ENCODE measurements around the gene CLMN. TPM values are rescaled to one million over a fixed set of nuclear protein-coding genes. Genes with fewer than 3 reads are reported as not detected.

The CLMN gene
- total and polyA plus RNA-seq, 2 donors: 0.71 to 1.9 TPM

DNA sequence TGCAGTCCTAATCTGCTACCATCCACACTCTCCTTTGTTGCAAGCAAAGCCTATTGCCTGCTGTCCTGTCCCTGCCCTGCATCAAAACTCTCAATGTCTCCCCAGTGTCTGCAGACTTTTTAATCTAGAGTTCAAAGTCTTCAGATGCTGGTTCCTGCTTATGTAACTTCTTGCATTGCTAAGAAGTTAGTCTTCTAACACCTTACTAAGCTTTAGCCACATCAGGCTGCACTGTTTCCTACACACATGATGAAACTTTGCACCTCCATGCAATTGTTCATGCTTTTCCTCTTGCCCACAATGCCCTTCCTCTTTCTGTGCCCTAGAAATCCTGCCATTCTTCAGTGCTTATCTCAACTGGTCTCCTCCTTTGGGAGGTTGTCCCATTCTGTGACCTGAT lies 146.2 kb downstream of the CLMN start:
- Histone ChIP-seq H3K27me3 (ENCODE audit: control insufficient read depth in 2 of 2, insufficient read depth in 1 of 2, low read length in 1 of 2) (no peaks in the 10 kb centered on the region), H3K9me3 (ENCODE audit: control insufficient read depth in 2 of 2, insufficient read depth in 1 of 2, low read length in 1 of 2) (no peaks in the 10 kb centered on the region), H3K4me3 (ENCODE audit: low read length in 2 of 2) (no peak overlapping the region), H3K27ac (ENCODE audit: low read depth in 1 of 2, low read length in 1 of 2) (no peak overlapping the region), H3K4me1 (ENCODE audit: control insufficient read depth in 2 of 2, insufficient read depth in 2 of 2, low read length in 2 of 2) (no peaks in the 10 kb centered on the region), H3K36me3 (ENCODE audit: control insufficient read depth in 2 of 2, insufficient read depth in 2 of 2, low read length in 1 of 2) (no peaks in the 10 kb centered on the region)
- DNase-seq (ENCODE audit: low read depth in 6 of 9, low spot score in 9 of 9): no peak

DNA sequence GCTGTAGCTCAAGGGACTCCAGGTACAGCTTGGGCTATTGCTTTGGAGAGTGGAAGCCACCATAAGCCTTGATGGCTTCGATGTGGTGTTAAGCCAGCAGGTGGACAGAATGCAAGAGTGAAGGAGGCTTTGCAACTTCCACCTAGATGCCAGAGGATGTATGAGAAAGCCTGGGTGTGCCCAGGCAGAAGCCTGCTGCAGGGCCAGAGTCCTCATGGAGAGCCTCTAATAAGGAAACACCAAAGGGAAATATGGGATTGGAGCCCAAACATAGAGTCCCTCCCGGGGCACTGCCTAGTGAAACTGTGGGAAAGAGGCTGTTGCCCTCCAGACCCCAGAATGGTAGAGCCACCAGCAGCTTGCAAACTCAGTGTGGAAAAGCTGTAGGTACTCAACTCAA lies 152.5 kb downstream of the CLMN start:
- H3K27me3 ChIP-seq (ENCODE audit: control insufficient read depth in 2 of 2, insufficient read depth in 1 of 2, low read length in 1 of 2): no peaks in the 10 kb centered on the region
- H3K27ac ChIP-seq (ENCODE audit: low read depth in 1 of 2, low read length in 1 of 2): no peak overlapping the region
- peaks cover 0 to 7% of the 10 kb centered on the region in 2 donors for H3K9me3 ChIP-seq (ENCODE audit: control insufficient read depth in 2 of 2, insufficient read depth in 1 of 2, low read length in 1 of 2)
- peaks cover 0 to 3% of the 10 kb centered on the region in 2 donors for H3K36me3 ChIP-seq (ENCODE audit: control insufficient read depth in 2 of 2, insufficient read depth in 2 of 2, low read length in 1 of 2)
- no peak for DNase-seq (ENCODE audit: low read depth in 6 of 9, low spot score in 9 of 9)
- no peaks in the 10 kb centered on the region for H3K4me1 ChIP-seq (ENCODE audit: control insufficient read depth in 2 of 2, insufficient read depth in 2 of 2, low read length in 2 of 2)
- H3K4me3 ChIP-seq (ENCODE audit: low read length in 2 of 2): no peak overlapping the region
- WGBS: 98% methylated on average over 2 of the region's 2 CpGs

DNA sequence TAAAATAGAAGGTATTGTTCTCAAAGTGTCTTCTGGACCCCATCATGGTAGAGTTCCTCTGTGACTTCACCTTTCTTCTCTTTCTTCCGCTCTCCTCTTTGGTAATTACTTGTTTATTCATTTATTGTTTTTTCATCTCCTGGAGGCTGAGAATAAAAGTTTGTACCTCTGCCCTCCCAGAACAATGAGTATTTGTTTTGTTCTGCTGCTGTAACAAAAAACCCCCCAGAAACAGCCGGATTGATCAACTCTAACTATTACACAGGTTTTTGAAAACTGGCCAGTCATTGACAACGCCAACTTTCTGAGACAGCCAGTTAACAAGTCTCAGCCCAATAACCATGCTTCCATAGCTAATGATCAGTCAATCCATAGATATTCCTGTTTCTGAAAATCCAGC lies 154.2 kb downstream of the CLMN start:
- H3K4me3 ChIP-seq (ENCODE audit: low read length in 2 of 2): no peak overlapping the region
- H3K9me3 ChIP-seq (ENCODE audit: control insufficient read depth in 2 of 2, insufficient read depth in 1 of 2, low read length in 1 of 2): peaks cover 0 to 7% of the 10 kb centered on the region in 2 donors
- WGBS: 97% methylated on average over 3 of the region's 3 CpGs

DNA sequence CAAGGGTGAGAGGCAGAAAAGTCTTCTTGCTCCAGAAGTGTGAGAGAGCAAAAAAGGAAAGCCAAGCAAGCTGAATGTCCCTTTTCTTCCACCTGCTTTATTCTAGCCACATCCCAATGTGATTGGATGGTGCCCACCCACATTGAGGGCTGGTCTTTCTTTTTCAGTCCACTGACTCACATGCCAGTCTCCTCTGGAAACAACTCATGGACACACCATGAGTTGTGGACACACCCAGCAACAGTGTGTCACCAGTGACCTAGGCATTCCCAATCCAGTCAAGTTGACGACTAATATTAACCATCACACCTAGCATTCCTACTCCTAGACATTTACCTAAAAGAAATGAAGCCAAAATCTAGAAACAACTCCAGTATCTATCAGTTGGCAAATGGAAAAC lies 155.2 kb downstream of the CLMN start:
- no peak overlapping the region for H3K4me3 ChIP-seq (ENCODE audit: low read length in 2 of 2)
- no peaks in the 10 kb centered on the region for H3K27me3 ChIP-seq (ENCODE audit: control insufficient read depth in 2 of 2, insufficient read depth in 1 of 2, low read length in 1 of 2)
- no peaks in the 10 kb centered on the region for H3K4me1 ChIP-seq (ENCODE audit: control insufficient read depth in 2 of 2, insufficient read depth in 2 of 2, low read length in 2 of 2)
- H3K36me3 ChIP-seq (ENCODE audit: control insufficient read depth in 2 of 2, insufficient read depth in 2 of 2, low read length in 1 of 2): peaks cover 0 to 3% of the 10 kb centered on the region in 2 donors
- H3K9me3 ChIP-seq (ENCODE audit: control insufficient read depth in 2 of 2, insufficient read depth in 1 of 2, low read length in 1 of 2): peaks cover 0 to 7% of the 10 kb centered on the region in 2 donors
- no peak overlapping the region for H3K27ac ChIP-seq (ENCODE audit: low read depth in 1 of 2, low read length in 1 of 2)
- DNase-seq (ENCODE audit: low read depth in 6 of 9, low spot score in 9 of 9): no peak
- WGBS: 95% methylated on average over 1 of the region's 1 CpG

More for the DNA sequence above, 154.2 kb downstream of the CLMN start:
- Histone ChIP-seq H3K36me3 (ENCODE audit: control insufficient read depth in 2 of 2, insufficient read depth in 2 of 2, low read length in 1 of 2) (peaks cover 0 to 3% of the 10 kb centered on the region in 2 donors), H3K27me3 (ENCODE audit: control insufficient read depth in 2 of 2, insufficient read depth in 1 of 2, low read length in 1 of 2) (no peaks in the 10 kb centered on the region), H3K27ac (ENCODE audit: low read depth in 1 of 2, low read length in 1 of 2) (no peak overlapping the region), H3K4me1 (ENCODE audit: control insufficient read depth in 2 of 2, insufficient read depth in 2 of 2, low read length in 2 of 2) (no peaks in the 10 kb centered on the region)
- DNase-seq (ENCODE audit: low read depth in 6 of 9, low spot score in 9 of 9): no peak

DNA sequence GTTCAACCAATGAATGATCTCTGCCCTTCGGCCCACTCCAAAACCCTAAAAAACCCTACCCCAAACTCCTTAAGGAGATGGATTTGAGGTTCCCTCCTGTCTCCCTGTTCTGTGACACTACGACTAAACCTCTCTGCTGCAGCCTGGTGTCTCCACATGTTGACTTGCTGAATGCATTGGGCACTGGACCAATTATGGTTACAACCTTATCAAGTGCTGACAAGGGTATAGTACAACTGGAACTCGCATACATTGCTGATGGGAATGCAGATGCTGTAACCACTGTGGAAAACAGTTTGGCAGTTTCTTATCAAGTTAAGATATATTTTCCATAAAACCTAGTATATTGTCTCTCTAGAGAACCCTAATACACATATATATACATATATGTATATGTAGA lies 156.0 kb downstream of the CLMN start:
- Histone ChIP-seq H3K9me3 (ENCODE audit: control insufficient read depth in 2 of 2, insufficient read depth in 1 of 2, low read length in 1 of 2) (peaks cover 0 to 7% of the 10 kb centered on the region in 2 donors), H3K36me3 (ENCODE audit: control insufficient read depth in 2 of 2, insufficient read depth in 2 of 2, low read length in 1 of 2) (peaks cover 0 to 3% of the 10 kb centered on the region in 2 donors), H3K27me3 (ENCODE audit: control insufficient read depth in 2 of 2, insufficient read depth in 1 of 2, low read length in 1 of 2) (no peaks in the 10 kb centered on the region), H3K27ac (ENCODE audit: low read depth in 1 of 2, low read length in 1 of 2) (no peak overlapping the region), H3K4me3 (ENCODE audit: low read length in 2 of 2) (no peak overlapping the region), H3K4me1 (ENCODE audit: control insufficient read depth in 2 of 2, insufficient read depth in 2 of 2, low read length in 2 of 2) (no peaks in the 10 kb centered on the region)
- 97% methylated on average over 3 of the region's 3 CpGs for WGBS
- DNase-seq (ENCODE audit: low read depth in 6 of 9, low spot score in 9 of 9): no peak

DNA sequence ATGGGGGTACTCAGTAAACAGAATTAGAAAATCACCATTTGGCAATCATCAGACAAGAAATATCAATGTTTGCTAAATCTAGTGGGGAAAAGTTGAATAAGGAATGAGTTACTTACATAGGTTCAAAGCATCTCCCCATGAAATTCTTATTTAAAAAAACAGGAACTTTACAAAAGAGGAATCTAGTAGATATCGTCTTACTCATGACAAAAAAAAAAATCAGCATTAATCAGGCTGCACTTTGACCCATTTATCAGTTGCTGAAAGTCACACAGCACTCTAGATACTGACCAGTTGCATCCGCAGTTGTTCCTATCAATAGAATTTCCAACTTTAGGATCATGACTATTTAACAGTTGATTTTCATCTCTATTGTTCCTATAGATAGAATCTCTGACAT lies 156.6 kb downstream of the CLMN start:
- peaks cover 0 to 3% of the 10 kb centered on the region in 2 donors for H3K36me3 ChIP-seq (ENCODE audit: control insufficient read depth in 2 of 2, insufficient read depth in 2 of 2, low read length in 1 of 2)
- peaks cover 1 to 4% of the 10 kb centered on the region in 2 donors for H3K4me1 ChIP-seq (ENCODE audit: control insufficient read depth in 2 of 2, insufficient read depth in 2 of 2, low read length in 2 of 2)
- 81% methylated on average over 2 of the region's 2 CpGs for WGBS
- no peaks in the 10 kb centered on the region for H3K27me3 ChIP-seq (ENCODE audit: control insufficient read depth in 2 of 2, insufficient read depth in 1 of 2, low read length in 1 of 2)
- peaks cover 0 to 7% of the 10 kb centered on the region in 2 donors for H3K9me3 ChIP-seq (ENCODE audit: control insufficient read depth in 2 of 2, insufficient read depth in 1 of 2, low read length in 1 of 2)
- no peak overlapping the region for H3K4me3 ChIP-seq (ENCODE audit: low read length in 2 of 2)
- no peak for DNase-seq (ENCODE audit: low read depth in 6 of 9, low spot score in 9 of 9)
- H3K27ac ChIP-seq (ENCODE audit: low read depth in 1 of 2, low read length in 1 of 2): no peak overlapping the region

DNA sequence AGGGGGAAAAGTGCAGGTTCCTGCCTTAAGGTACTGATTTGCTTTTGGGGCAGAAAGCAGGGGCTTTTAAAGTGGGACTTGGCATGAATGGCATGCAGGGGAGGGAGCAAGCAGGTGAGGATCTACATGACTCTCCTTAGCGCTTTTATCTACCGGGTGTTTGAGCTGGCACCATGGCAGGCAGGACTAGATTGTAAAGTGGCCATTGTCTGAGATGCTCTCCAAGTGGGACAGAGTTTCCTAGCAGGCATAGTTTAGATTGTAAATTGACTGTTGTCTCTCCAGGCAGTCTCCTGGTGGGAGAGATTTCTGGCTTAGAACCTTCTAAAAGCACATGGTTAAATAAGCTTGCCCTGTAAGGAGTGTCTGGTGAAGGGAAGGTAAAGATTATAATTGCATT lies 157.1 kb downstream of the CLMN start:
- Histone ChIP-seq H3K4me3 (ENCODE audit: low read length in 2 of 2) (no peak overlapping the region), H3K27ac (ENCODE audit: low read depth in 1 of 2, low read length in 1 of 2) (no peak overlapping the region), H3K4me1 (ENCODE audit: control insufficient read depth in 2 of 2, insufficient read depth in 2 of 2, low read length in 2 of 2) (peaks cover 3 to 8% of the 10 kb centered on the region in 2 donors), H3K36me3 (ENCODE audit: control insufficient read depth in 2 of 2, insufficient read depth in 2 of 2, low read length in 1 of 2) (peaks cover 0 to 3% of the 10 kb centered on the region in 2 donors), H3K9me3 (ENCODE audit: control insufficient read depth in 2 of 2, insufficient read depth in 1 of 2, low read length in 1 of 2) (peaks cover 0 to 7% of the 10 kb centered on the region in 2 donors), H3K27me3 (ENCODE audit: control insufficient read depth in 2 of 2, insufficient read depth in 1 of 2, low read length in 1 of 2) (no peaks in the 10 kb centered on the region)
- no peak for DNase-seq (ENCODE audit: low read depth in 6 of 9, low spot score in 9 of 9)
- WGBS: 98% methylated on average over 2 of the region's 2 CpGs

DNA sequence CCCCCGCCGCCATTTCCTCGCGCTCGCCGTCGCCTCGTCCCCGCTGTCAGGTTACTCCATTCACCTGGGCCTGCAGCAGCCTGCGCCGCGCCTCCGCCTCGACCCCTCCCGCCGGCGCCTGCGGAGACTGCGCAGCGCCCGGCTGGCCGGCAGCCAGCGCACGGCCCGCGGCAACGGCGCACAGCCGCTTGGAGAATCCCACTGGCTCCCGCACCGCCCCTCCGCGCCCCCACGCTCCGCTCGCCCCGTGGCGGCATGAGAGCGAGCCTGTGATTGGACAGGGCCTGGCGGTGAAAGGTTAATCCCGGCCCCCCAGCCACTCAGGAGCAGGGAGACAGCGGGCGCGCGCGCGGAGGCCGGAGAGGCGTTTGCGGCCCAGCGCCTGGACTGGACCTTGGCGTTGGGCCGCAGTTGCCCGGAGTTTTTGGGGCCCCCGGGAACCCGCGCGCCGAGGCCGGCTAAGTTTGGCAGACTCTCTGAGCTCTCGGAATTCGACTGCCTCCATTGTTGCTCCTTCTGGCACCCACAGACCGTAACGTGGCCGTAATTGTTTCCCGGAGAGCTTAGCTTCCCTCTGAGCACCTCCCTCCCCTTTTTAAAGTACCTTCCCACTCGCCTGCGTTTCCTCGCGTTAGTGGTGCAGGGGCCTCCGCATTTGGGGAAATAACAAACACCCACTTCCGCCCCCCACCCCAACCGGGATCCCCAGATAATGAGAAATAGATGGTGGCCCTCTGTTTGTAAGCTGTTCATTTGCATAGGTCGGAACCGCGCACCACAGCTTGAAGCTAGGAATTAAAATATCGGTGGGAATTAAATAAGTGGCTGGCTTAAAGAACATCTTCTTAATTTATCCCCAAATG lies 162.2 kb downstream of the CLMN start, which contains the start of gene DICER1:
TSS of gene DICER1 (minus strand) at position 203 of the 863 bp plus-strand sequence. CDS start 24,071 bp downstream, outside the sequence.
- WGBS: under 1% methylated on average over 77 of the region's 77 CpGs

DNA sequence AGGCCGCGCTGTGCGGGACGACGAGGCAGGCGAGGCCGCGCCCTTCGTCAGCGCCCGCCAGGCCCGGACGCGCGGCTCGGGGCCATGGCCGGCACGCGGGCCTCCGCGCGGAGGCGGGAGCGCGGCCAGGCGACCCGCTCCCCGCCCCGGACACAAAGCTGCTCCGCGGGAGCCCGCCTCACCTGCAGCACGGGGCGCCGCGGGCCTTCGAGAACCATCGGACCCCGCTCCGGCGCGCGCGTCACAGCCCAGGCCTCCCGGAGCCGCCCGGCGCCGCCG lies 162.7 kb downstream of the CLMN start:
- 0% methylated on average over 50 of the region's 50 CpGs for WGBS
- H3K4me1 ChIP-seq (ENCODE audit: control insufficient read depth in 2 of 2, insufficient read depth in 2 of 2, low read length in 2 of 2): peaks cover 10 to 12% of the 10 kb centered on the region in 2 donors
- H3K4me3 ChIP-seq (ENCODE audit: low read length in 2 of 2): peak overlapping the region; percentile 73 to 84
- H3K27me3 ChIP-seq (ENCODE audit: control insufficient read depth in 2 of 2, insufficient read depth in 1 of 2, low read length in 1 of 2): no peaks in the 10 kb centered on the region
- no peak for DNase-seq (ENCODE audit: low read depth in 6 of 9, low spot score in 9 of 9)
- peak overlapping the region in 1 of 2 donors; percentile 92 for H3K27ac ChIP-seq (ENCODE audit: low read depth in 1 of 2, low read length in 1 of 2)
- no peaks in the 10 kb centered on the region for H3K9me3 ChIP-seq (ENCODE audit: control insufficient read depth in 2 of 2, insufficient read depth in 1 of 2, low read length in 1 of 2)
- H3K36me3 ChIP-seq (ENCODE audit: control insufficient read depth in 2 of 2, insufficient read depth in 2 of 2, low read length in 1 of 2): no peaks in the 10 kb centered on the region

More for the DNA sequence above, 162.2 kb downstream of the CLMN start, which contains the start of gene DICER1:
- peak; percentile 78 to 97 (median 91) for DNase-seq (ENCODE audit: low read depth in 6 of 9, low spot score in 9 of 9)
- H3K27me3 ChIP-seq (ENCODE audit: control insufficient read depth in 2 of 2, insufficient read depth in 1 of 2, low read length in 1 of 2): no peaks in the 10 kb centered on the region
- H3K4me1 ChIP-seq (ENCODE audit: control insufficient read depth in 2 of 2, insufficient read depth in 2 of 2, low read length in 2 of 2): peaks cover 10 to 12% of the 10 kb centered on the region in 2 donors
- peak within 1 kb of the TSS; percentile 92 to 93 for H3K27ac ChIP-seq (ENCODE audit: low read depth in 1 of 2, low read length in 1 of 2)
- peak within 1 kb of the TSS; percentile 84 to 86 for H3K4me3 ChIP-seq (ENCODE audit: low read length in 2 of 2)
- H3K36me3 ChIP-seq (ENCODE audit: control insufficient read depth in 2 of 2, insufficient read depth in 2 of 2, low read length in 1 of 2): no peaks in the 10 kb centered on the region
- H3K9me3 ChIP-seq (ENCODE audit: control insufficient read depth in 2 of 2, insufficient read depth in 1 of 2, low read length in 1 of 2): no peaks in the 10 kb centered on the region
